Fibroblast of lung (primary cell): ENCODE results near the gene AK5.

Experiments used
- EZH2 ChIP-seq: IDR thresholded peaks from 2 replicates; pipeline ENCODE4 v1.5.1; 2012; ENCODE audit warnings: low read length, control low read depth, mild to moderate bottlenecking; ENCODE audit errors: missing control alignments
- TF ChIP-seq, protein P1 (sequence below), 2 donors: IDR thresholded peaks in 1 of 2; conservative IDR thresholded peaks in 1 of 2; 1 replicate in 1 of 2; 2 replicates in 1 of 2; pipeline ENCODE4 v1.5.1; 2011 to 2012; ENCODE audit warnings: low read length in 2 of 2, control low read depth in 1 of 2, inconsistent platforms in 1 of 2, low read depth in 1 of 2, mild to moderate bottlenecking in 1 of 2

DNA sequence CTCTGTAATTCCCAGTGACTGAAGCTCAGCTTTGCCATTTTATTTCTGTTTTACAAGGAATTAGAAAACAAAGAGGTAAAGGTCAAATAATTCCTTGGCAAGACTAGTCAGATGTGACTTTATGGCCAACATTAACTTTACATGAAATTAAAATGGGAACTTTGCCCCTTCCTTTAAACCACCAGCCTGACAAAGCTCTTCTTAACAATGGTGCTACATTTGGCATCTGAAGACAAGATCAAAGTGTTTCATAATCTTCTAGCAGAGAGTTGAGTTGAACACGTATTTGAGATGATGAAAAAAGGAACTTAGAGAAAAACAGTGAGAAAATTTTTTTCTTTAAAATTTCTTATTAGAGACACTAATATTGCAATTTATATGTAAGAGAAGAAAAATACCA is 193.8 kb downstream of the AK5 start:
- TF ChIP-seq EZH2, result no peak
- TF ChIP-seq, protein P1, sequence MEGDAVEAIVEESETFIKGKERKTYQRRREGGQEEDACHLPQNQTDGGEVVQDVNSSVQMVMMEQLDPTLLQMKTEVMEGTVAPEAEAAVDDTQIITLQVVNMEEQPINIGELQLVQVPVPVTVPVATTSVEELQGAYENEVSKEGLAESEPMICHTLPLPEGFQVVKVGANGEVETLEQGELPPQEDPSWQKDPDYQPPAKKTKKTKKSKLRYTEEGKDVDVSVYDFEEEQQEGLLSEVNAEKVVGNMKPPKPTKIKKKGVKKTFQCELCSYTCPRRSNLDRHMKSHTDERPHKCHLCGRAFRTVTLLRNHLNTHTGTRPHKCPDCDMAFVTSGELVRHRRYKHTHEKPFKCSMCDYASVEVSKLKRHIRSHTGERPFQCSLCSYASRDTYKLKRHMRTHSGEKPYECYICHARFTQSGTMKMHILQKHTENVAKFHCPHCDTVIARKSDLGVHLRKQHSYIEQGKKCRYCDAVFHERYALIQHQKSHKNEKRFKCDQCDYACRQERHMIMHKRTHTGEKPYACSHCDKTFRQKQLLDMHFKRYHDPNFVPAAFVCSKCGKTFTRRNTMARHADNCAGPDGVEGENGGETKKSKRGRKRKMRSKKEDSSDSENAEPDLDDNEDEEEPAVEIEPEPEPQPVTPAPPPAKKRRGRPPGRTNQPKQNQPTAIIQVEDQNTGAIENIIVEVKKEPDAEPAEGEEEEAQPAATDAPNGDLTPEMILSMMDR (conservative IDR thresholded peaks at IDR 0.05 in 1 of 2, IDR thresholded peaks at IDR 0.05 in 1 of 2; ENCODE audit: low read depth in 1 of 2, low read length in 2 of 2), result no peak
